HS-5 (cell line): Measurements from ENCODE around the gene ADGRG3.
"Not testable (repeated sequence)": the region's sequence is repeated elsewhere in the genome, so short reads cannot be mapped to it uniquely, and the experiment has no call there.

Experiments
- DNase-seq: peaks from one replicate; pipeline ENCODE4 v3.0.0-alpha.2; 2012; ENCODE audit warnings: low read depth

ADGRG3 gene

GRCh38 chr16:57663917-57664661, 4.0 kb upstream of the ADGRG3 start:
- no peak for DNase-seq

- no peak for DNase-seq
Measured at GRCh38 chr16:57664662-57665025, 3.5 kb upstream of the ADGRG3 start.

DNA sequence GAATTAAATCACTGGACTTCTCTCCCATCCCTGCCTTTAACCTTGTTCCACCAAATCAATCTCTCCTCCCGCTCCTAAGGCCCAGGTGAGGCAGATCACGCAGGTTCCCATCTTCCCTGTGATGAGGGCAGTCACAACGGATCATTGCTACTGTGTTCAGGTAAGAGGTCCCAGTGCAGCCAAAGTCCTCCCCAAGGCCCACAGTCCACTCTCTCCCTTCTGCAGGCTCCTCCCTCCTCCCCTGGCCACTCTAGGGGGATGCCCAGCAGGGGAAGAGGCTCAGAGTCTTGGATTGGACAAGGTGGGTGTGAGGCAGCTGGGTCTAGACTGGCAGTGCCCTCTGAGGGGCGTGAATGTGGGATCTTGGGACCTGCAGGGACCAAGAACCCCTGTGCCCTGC, 2.6 kb upstream of the ADGRG3 start:
- DNase-seq = no peak

DNA sequence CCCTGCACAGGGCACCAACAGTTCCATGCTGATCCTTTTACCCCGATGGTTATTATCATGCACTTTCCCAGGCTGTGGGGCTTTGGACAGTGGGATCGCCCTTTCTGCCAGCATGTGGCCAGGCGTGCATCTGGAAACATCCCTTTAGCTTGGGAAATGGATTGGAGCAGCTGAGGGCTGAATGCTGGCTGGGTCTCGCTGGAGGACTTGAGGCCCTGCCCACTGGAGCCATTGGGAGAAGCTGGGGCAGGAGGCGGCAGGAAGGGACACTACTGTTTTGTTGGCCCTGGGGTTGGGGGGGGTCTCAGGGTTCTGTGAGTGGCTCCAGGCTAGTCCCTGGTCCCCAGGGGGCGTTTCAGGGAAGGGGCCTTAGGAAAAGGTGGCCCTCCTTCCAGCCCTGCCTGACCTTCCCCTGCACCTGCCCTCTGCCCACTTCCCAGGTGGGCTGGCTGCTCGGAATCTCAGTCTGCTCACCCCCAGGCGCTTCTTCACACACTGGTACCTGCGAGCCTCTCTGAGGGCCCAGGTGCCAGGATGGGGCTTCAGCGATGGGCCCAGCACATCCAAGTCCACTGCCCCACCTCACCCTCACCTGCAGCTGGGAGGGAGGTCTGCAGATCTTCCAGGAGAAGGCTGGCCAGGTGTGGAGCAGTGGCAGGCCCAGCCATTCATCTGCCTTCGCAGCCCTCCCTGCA, 1.6 kb upstream of the ADGRG3 start:
- no peak for DNase-seq

- no peak for DNase-seq
Measured at GRCh38 chr16:57667048-57667525, 1.0 kb upstream of the ADGRG3 start.

GRCh38 chr16:57667526-57668262, 412 bp upstream of the ADGRG3 start:
- no peak for DNase-seq

DNA sequence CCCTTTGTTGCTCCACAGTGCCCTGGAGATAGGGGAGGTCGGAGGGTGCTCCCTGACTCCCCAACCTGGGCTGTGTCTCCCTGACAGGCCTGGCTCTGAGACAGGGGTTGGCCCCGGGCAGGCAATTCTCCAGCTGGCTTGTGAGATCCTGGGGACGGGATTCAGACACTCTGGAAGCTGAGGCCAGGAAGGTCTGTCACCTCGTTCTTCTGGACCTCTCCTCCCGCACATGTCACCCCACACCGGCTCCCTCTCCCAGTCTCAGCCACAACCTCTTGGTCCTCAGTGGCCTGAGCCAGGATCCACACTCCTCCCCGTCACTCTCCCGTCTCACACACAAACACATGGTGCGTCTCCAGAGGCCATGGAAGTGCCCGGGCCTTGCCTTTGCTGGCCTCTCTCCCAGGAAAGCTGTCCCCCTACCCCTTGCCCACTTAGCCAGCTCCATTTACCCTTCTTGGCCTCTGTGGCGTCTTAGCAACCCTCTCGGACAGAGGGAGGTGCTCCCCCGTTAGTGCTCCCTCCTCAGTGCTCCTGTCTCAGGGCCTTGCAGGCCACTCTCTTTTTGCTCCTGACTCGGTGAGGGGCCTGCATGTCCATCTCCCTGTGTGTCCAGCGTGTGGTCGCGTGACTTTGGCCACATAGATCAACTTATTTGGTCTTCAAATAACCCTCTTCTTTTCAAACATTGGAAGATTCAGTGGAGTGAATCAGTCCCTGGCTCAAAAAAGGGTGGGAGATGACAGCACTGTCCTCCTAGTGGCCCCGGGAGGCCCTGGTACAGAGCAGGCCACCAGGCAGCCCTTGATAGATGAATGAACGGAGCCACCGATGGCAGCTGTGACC, 747 bp downstream of the ADGRG3 start:
- DNase-seq = no peak

GRCh38 chr16:57669476-57670162, 1.5 kb downstream of the ADGRG3 start:
- DNase-seq = no peak

- DNase-seq = no peak
Measured at GRCh38 chr16:57670196-57670595, 2.1 kb downstream of the ADGRG3 start.

- not testable (repeated sequence) for DNase-seq
Measured at GRCh38 chr16:57671451-57671850, 3.3 kb downstream of the ADGRG3 start.

DNA sequence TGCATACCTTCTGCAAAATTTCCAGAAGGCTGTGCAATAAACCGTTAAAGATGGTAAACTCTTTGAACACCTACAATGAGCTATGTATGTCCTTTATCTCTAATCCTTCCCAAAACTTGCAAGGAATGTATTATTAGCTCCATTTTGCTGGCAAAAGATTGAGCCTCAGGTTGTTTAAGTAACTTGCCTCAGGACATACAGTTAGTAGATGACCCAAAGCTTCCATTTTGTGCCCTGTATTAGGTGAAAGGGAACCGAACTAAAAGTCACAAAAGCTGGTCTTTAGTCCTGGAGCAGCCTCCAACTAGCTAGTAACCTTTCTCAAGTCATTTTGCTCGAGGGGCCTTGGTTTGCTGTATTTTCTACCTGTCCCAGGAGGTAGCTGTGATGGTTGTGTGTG, 4.3 kb downstream of the ADGRG3 start:
- DNase-seq = no peak

- DNase-seq = no peak
Measured at GRCh38 chr16:57672824-57673223, 4.7 kb downstream of the ADGRG3 start.

DNA sequence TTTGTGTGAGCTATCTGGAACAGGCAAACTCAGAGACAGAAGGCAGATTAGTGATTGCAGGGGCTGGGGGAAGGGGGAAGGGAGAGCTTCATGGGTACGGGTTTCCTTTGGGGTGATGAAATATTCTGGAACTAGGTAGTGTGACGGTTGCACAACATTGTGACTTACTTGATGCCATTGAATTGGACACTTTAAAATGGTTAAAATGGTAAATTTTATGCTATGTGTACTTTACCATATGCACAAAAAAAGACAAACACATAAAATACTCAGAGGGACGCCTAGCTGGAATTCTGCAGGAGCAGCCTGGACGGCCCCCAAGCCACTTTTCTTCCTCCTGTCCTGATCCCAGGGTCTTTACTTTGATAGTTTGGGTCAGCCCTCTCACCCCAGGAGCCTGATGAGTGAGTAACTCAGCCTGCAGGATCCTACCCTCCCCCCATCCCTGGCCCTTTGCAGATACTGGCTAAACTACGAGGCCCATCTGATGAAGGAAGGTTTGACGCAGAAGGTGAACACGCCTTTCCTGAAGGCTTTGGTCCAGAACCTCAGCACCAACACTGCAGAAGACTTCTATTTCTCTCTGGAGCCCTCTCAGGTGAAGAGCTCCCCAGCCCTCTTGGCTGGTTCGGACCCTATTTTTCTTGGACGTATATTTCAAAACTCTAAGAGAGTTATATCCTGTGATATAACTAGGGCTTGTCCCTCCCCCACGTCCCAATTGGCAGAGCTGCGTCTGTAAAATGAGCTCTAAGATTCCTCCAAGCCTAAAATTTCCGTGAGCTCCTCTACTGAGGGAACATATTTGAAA, 7.8 kb downstream of the ADGRG3 start:
- no peak for DNase-seq

DNA sequence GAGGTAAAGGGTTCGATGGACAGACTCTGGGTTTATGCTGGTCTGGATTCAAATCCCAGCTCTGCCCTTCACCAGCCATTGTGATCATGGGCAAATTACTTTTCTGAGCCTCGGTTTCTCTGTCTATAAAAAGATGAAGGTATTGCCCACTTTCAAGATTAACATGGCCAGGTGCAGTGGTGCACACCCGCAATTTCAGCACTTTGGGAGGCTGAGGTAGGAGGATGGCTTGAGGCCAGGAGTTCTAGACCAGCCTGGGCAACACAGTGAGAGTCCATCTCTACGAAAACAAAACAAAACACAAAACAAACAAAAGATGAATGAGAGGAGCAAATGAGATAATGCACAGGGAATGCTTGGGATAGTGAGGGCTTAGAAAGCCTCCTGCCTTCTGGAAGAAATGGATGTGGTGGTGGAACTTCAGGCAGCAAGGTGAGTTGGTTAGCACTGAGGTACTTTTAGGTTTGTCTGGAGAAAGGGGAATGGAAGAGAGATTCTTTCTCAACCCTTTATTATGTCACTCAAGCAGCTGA, 8.5 kb downstream of the ADGRG3 start:
- DNase-seq = no peak

GRCh38 chr16:57677622-57678369, 9.7 kb downstream of the ADGRG3 start:
- DNase-seq = no peak

- no peak for DNase-seq
Measured at GRCh38 chr16:57679016-57679415, 10.9 kb downstream of the ADGRG3 start.

DNA sequence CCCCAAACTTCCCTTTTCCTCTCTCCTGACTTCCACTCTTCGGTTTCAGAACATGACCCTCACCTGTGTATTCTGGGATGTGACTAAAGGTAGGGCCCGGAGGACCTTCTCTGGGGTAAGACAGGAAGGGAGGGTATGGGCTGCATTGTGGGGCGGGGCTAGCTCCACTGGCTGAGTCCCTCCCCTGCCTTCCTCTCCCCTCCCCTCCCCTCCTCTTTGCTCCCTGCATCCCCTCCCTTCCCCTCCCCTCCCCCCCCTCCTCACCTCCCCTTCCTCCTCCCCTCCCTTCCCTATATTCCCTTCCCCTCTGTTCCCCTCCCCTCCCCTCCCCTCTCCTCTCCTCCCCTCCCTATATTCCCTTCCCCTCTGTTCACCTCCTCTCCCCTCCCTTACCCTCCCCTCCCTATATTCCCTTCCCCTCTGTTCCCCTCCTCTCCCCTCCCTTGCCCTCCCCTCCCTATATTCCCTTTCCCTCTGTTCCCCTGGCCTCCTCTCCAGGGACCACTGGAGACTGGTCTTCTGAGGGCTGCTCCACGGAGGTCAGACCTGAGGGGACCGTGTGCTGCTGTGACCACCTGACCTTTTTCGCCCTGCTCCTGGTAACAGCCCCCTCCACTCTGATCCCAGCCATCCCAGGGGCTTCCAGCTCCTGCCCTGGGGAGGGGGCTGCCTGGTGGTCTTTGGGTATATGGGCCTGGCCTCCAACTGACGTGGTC, 11.8 kb downstream of the ADGRG3 start:
- DNase-seq = no peak

GRCh38 chr16:57680842-57681375, 12.8 kb downstream of the ADGRG3 start:
- DNase-seq = no peak
